ENCODE measurements around the gene AFF1.
"Not testable (repeated sequence)": the region's sequence is repeated elsewhere in the genome, so short reads cannot be mapped to it uniquely, and the experiment has no call there.

AFF1 gene

GRCh38 chr4:87078987-87079486 is 144.2 kb downstream of the AFF1 start:
- TF ChIP-seq, protein P1, sequence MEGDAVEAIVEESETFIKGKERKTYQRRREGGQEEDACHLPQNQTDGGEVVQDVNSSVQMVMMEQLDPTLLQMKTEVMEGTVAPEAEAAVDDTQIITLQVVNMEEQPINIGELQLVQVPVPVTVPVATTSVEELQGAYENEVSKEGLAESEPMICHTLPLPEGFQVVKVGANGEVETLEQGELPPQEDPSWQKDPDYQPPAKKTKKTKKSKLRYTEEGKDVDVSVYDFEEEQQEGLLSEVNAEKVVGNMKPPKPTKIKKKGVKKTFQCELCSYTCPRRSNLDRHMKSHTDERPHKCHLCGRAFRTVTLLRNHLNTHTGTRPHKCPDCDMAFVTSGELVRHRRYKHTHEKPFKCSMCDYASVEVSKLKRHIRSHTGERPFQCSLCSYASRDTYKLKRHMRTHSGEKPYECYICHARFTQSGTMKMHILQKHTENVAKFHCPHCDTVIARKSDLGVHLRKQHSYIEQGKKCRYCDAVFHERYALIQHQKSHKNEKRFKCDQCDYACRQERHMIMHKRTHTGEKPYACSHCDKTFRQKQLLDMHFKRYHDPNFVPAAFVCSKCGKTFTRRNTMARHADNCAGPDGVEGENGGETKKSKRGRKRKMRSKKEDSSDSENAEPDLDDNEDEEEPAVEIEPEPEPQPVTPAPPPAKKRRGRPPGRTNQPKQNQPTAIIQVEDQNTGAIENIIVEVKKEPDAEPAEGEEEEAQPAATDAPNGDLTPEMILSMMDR (IDR thresholded peaks at IDR 0.05; ENCODE audit: insufficient read depth, low read length, missing control alignments) = no peak
- POLR2A ChIA-PET = no interaction called here
- CTCF ChIA-PET = interaction anchor here (0.7 to 2.2 kb wide), 8 partner anchors 11 to 159 kb away, joined by 3 to 20 read pairs (median 5); no protein-coding TSS in a partner anchor
- H3K4me3 ChIP-seq (ENCODE audit: low read depth, low read length) = no peak overlapping the region
- no peak for DNase-seq (ENCODE audit: low read depth, low spot score)

- ChIA-PET CTCF (interaction anchor here (0.9 to 2.2 kb wide), 6 partner anchors 12 to 160 kb away, joined by 3 to 20 read pairs (median 8); no protein-coding TSS in a partner anchor), POLR2A (no interaction called here)
- TF ChIP-seq, protein P1 (IDR thresholded peaks at IDR 0.05; ENCODE audit: insufficient read depth, low read length, missing control alignments) = no peak
- no peak for DNase-seq (ENCODE audit: low read depth, low spot score)
- H3K4me3 ChIP-seq (ENCODE audit: low read depth, low read length) = no peak overlapping the region
These were observed 145.2 kb downstream of the AFF1 start for GRCh38 chr4:87079967-87080366.

DNA sequence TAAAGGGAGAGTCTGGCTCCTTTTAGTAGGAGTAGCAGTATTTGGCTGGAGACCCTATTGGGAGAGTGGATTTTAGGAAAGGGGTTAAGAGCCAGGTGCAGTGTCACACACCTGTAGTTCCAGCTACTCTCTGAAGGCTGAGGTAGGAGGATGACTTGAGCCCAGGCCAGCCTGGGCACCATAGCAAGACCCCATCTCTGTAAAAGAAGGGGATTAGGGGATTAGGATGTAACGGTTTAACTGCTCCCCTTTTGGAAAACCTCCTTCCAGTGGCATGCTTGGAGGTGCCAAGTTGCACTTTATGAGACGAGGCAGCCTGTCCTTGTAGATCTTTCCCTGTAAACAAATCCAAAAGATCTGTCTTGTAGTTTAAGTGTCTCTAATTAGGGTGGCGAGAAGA is 145.7 kb downstream of the AFF1 start:
- ChIA-PET CTCF (interaction anchor here (0.9 to 2.2 kb wide), 4 partner anchors 12 to 159 kb away, joined by 3 to 20 read pairs (median 10); no protein-coding TSS in a partner anchor), POLR2A (no interaction called here)
- no peak overlapping the region for H3K4me3 ChIP-seq (ENCODE audit: low read depth, low read length)
- TF ChIP-seq, protein P1 (IDR thresholded peaks at IDR 0.05; ENCODE audit: insufficient read depth, low read length, missing control alignments) = no peak
- no peak for DNase-seq (ENCODE audit: low read depth, low spot score)

GRCh38 chr4:87081826-87082225 is 147.0 kb downstream of the AFF1 start:
- ChIA-PET CTCF (no interaction called here), POLR2A (no interaction called here)
- TF ChIP-seq, protein P1 (IDR thresholded peaks at IDR 0.05; ENCODE audit: insufficient read depth, low read length, missing control alignments) = no peak
- no peak overlapping the region for H3K4me3 ChIP-seq (ENCODE audit: low read depth, low read length)
- no peak for DNase-seq (ENCODE audit: low read depth, low spot score)

DNA sequence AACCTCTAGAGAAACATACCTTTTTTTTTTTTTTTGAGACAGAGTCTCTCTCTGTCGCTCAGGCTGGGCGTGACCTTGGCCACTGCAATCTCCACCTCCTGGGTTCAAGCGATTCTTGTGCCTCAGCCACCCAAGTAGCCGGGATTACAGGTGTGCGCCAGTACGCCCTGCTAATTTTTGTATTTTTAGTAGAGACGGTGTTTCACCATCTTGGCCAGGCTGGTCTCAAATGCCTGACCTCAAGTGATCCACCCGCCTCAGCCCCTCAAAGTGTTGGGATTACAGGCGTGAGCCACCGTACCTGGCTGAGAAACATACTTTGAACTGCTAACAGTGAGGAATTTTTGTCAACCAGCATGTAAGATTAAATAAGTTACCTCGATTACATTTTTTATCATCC is 150.9 kb downstream of the AFF1 start:
- POLR2A ChIA-PET; DNase-seq (ENCODE audit: low read depth, low spot score); H3K4me3 ChIP-seq (ENCODE audit: low read depth, low read length): not testable (repeated sequence)
- CTCF ChIA-PET = interaction anchor here (1.0 kb wide), 2 partner anchors 150 to 189 kb away, joined by 3 read pairs; no protein-coding TSS in a partner anchor

GRCh38 chr4:87086143-87086805 is 151.5 kb downstream of the AFF1 start:
- CTCF ChIA-PET = interaction anchor here (1.0 to 8.8 kb wide), 2 partner anchors 164 to 189 kb away, joined by 3 to 144 read pairs; no protein-coding TSS in a partner anchor
- POLR2A ChIA-PET = no interaction called here

More at GRCh38 chr4:87086143-87086805, 151.5 kb downstream of the AFF1 start:
- H3K4me3 ChIP-seq (ENCODE audit: low read depth, low read length) = no peak overlapping the region
- DNase-seq (ENCODE audit: low read depth, low spot score) = no peak
- TF ChIP-seq, protein P1 (IDR thresholded peaks at IDR 0.05; ENCODE audit: insufficient read depth, low read length, missing control alignments) = no peak
